Measurements from ENCODE around the gene MRAP2. TPM values are rescaled to one million over a fixed set of nuclear protein-coding genes. Genes with fewer than 3 reads are reported as not detected.

MRAP2 gene
- total and polyA plus RNA-seq, 2 donors (not counting 3 experiments of a cell fraction or from before 2014, with no cell fraction given): 5.8 to 8.6 TPM

GRCh38 chr6:84103029-84103428, 69.5 kb downstream of the MRAP2 start:
- BruUV-seq (replicated peaks): no TSS peak
- H4K20me1 ChIP-seq (replicated peaks; ENCODE audit: control insufficient read depth, extremely low read depth, insufficient read depth, low read length): no peaks in the 10 kb centered on the region
- H3K9me3 ChIP-seq (replicated peaks; ENCODE audit: control insufficient read depth, insufficient read depth, low read length): no peaks in the 10 kb centered on the region
- FAIRE-seq: no peak
- no peak overlapping the region for H2AFZ ChIP-seq (ENCODE audit: low read depth, low read length)
- dilution Hi-C loops (cut with MboI; ENCODE audit: extremely low pct_ligation_motif_present, low sequenced_read_pairs): no loop called here
- H3K9me1 ChIP-seq (replicated peaks; ENCODE audit: control insufficient read depth, extremely low read depth, insufficient read depth, low read length): no peaks in the 10 kb centered on the region
- H3K36me3 ChIP-seq (ENCODE audit: control insufficient read depth in 2 of 2, extremely low read depth in 1 of 2, insufficient read depth in 2 of 2, low read length in 2 of 2): no peaks in the 10 kb centered on the region
- H3K27me3 ChIP-seq (ENCODE audit: control insufficient read depth in 2 of 2, insufficient read depth in 2 of 2, low read length in 2 of 2): peaks cover 0 to 2% of the 10 kb centered on the region in 2 experiments
- H3K27ac ChIP-seq (ENCODE audit: insufficient read depth, low read depth, low read length): no peak overlapping the region
- POLR2A ChIA-PET: no interaction called here
- no peak overlapping the region for H3K4me2 ChIP-seq (ENCODE audit: insufficient read depth, low read length)
- H3K4me3 ChIP-seq (replicated peaks in 1 of 3; ENCODE audit: insufficient read depth in 1 of 3, low read depth in 1 of 3, low read length in 3 of 3): no peak overlapping the region
- TF ChIP-seq GATA2 (IDR thresholded peaks at IDR 0.05; ENCODE audit: insufficient read depth, insufficient read length, low read depth, low read length) (no peak), EZH2 (IDR thresholded peaks at IDR 0.05; ENCODE audit: borderline replicate concordance, low read depth, low read length, severe bottlenecking) (no peak), FOS (IDR thresholded peaks at IDR 0.05; ENCODE audit: borderline replicate concordance, insufficient read depth, low read length) (no peak), POLR2AphosphoS5 (IDR thresholded peaks at IDR 0.05; ENCODE audit: insufficient read depth, low read depth, low read length) (no peak), JUN (IDR thresholded peaks at IDR 0.05; ENCODE audit: borderline replicate concordance, insufficient read depth, insufficient read length, low read depth) (no peak), MYC (IDR thresholded peaks at IDR 0.05; ENCODE audit: low read depth, low read length) (no peak), CTCF (IDR thresholded peaks at IDR 0.05; ENCODE audit: extremely low read depth in 1 of 2, insufficient read depth in 1 of 2, low read depth in 1 of 2, low read length in 2 of 2) (no peak), POLR2A (IDR thresholded peaks at IDR 0.05; ENCODE audit: low read depth, low read length) (no peak)
- TF ChIP-seq, protein P1, sequence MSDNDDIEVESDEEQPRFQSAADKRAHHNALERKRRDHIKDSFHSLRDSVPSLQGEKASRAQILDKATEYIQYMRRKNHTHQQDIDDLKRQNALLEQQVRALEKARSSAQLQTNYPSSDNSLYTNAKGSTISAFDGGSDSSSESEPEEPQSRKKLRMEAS (IDR thresholded peaks at IDR 0.05; ENCODE audit: insufficient read depth, insufficient read length): no peak
- no peak for DNase-seq (ENCODE audit: low read depth, low spot score)
- no peak overlapping the region for H3K9ac ChIP-seq (replicated peaks; ENCODE audit: extremely low read depth, insufficient read depth, low read length)
- no peaks in the 10 kb centered on the region for H3K4me1 ChIP-seq (ENCODE audit: control insufficient read depth, extremely low read depth, insufficient read depth, low read length)
- intact Hi-C loops (cut with micrococcal nuclease): no loop called here
- CTCF ChIA-PET: interaction anchor here (1.4 kb wide), 1 partner anchor 20 kb away, joined by 4 read pairs; no protein-coding TSS in a partner anchor
- no peaks in the 10 kb centered on the region for H3K79me2 ChIP-seq (ENCODE audit: control insufficient read depth, insufficient read depth, low read length)
